GM21381 (cell line): ENCODE data around the gene ANKRD11.
"Not testable (repeated sequence)": the region's sequence is repeated elsewhere in the genome, so short reads cannot be mapped to it uniquely, and the experiment has no call there.

Experiments used
- ATAC-seq: cut with Tn5 transposase; IDR thresholded peaks from one replicate; pipeline ENCODE4 v1.9.1; 2021; ENCODE audit warnings: mild to moderate bottlenecking, moderate library complexity; ENCODE audit not compliant: unreplicated experiment

ANKRD11 gene

GRCh38 chr16:89306457-89307420 lies 183.6 kb downstream of the ANKRD11 start:
- not testable (repeated sequence) for ATAC-seq

- ATAC-seq = no peak
These were observed 185.2 kb downstream of the ANKRD11 start for GRCh38 chr16:89304941-89305705.

GRCh38 chr16:89304181-89304851 lies 186.0 kb downstream of the ANKRD11 start:
- ATAC-seq = no peak

- ATAC-seq = no peak
These were observed 186.7 kb downstream of the ANKRD11 start for GRCh38 chr16:89303617-89304016.

GRCh38 chr16:89300976-89301360 lies 189.4 kb downstream of the ANKRD11 start:
- ATAC-seq = no peak

GRCh38 chr16:89300311-89300975 lies 189.9 kb downstream of the ANKRD11 start:
- ATAC-seq = no peak

GRCh38 chr16:89299357-89300111 lies 190.8 kb downstream of the ANKRD11 start:
- ATAC-seq = not testable (repeated sequence)

- ATAC-seq = no peak
These were observed 191.6 kb downstream of the ANKRD11 start for GRCh38 chr16:89298623-89299225.

- no peak for ATAC-seq
These were observed 192.3 kb downstream of the ANKRD11 start for GRCh38 chr16:89297910-89298545.

- ATAC-seq = no peak
These were observed 193.0 kb downstream of the ANKRD11 start for GRCh38 chr16:89297156-89297874.

GRCh38 chr16:89295915-89296314 lies 194.4 kb downstream of the ANKRD11 start:
- ATAC-seq = no peak

- ATAC-seq = no peak
These were observed 195.1 kb downstream of the ANKRD11 start for GRCh38 chr16:89295071-89295900.

GRCh38 chr16:89294486-89294885 lies 195.9 kb downstream of the ANKRD11 start:
- ATAC-seq = no peak

GRCh38 chr16:89293276-89294143 lies 196.9 kb downstream of the ANKRD11 start:
- ATAC-seq = no peak

GRCh38 chr16:89292443-89293078 lies 197.8 kb downstream of the ANKRD11 start:
- no peak for ATAC-seq

- no peak for ATAC-seq
These were observed 198.6 kb downstream of the ANKRD11 start for GRCh38 chr16:89291776-89292175.
